Measurements from ENCODE around the gene PIP5KL1.
"Not testable (repeated sequence)": the region's sequence is repeated elsewhere in the genome, so short reads cannot be mapped to it uniquely, and the experiment has no call there.

The PIP5KL1 gene

DNA sequence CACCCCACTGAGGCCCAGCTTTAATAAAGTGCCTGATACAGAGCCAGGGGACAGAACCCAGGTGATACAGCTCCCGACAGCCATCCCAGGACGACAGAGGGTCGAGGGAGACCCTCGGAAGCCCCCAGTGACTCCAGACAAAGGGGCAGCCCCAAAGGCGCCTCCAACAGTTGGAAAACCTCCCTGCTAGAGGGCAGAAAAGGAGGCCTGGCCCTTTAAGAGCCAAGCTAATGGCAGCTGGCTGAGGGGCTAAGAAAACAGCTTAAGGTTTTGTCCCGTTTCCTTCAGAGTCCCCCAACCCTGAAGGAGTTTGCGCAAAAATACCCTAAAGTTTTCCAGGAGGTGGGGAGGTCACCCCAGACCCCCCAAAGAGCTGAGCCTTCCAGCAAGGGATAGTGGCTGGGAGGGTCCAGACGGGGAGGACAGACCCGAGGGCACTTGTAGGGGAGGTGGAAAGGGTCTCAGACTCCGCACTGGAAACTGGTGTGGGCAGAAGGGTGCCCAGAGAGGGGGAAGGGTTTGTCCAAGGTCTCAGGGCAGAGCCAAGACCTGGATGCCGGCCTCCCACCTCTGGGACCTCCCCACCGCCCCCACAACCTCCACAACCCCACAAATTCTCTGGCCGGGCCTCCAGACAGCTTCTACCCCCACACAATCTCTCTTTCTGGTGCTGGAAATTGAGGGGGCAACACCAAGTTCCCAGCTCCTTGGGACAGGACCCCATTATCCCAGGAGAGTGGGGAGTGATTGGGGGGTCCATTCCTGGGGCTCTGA is 44.9 kb downstream of the PIP5KL1 start:
- DNase-seq, result no peak

DNA sequence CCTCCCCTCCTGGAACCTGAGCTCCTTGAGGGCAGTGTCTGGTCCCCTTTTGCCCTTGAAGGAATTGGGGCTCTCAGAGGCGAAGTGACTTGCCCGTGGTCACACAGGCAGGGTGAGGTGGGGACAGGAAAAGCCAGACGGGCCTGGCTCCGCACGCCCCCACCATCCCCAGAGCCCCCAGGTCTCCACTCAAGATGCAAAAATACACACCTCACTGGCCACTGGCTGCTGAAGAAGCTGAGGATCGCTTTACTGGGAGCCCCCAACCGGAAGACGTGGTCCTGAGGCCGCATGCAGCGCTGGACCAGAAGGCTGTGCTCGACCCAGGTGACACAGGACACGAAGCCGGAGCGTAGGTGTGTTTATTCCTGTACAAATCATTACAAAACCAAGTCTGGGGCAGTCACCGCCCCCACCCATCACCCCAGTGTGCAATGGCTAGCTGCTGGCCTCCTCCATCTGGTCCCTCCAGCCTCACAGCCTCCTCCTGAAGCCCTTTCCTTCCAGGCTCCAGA is 45.5 kb downstream of the PIP5KL1 start:
- no peak for DNase-seq

DNA sequence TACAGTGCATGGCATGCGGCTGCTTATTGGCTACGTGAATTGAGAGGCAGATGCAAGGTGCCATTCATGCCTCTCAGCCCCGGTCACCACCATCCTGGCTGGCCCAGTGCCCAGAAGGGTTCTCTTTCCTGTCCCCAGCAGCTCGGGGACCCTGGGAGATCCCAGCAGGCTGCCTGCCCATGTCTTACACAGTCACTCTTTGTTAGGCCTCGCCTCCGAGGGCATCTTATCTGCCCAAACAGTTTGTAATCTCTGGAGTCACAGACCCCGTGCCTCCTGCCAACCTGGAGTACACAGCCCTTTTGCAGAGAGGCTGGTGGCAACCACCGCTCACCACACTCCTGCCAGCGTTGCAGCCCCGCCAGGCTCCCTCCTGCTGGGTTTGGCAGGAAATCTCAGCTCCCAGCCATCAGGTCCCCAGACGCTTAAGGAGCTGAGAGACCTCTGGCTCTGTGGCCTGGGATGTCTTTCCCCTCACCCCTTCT is 46.1 kb downstream of the PIP5KL1 start:
- no peak for DNase-seq

DNA sequence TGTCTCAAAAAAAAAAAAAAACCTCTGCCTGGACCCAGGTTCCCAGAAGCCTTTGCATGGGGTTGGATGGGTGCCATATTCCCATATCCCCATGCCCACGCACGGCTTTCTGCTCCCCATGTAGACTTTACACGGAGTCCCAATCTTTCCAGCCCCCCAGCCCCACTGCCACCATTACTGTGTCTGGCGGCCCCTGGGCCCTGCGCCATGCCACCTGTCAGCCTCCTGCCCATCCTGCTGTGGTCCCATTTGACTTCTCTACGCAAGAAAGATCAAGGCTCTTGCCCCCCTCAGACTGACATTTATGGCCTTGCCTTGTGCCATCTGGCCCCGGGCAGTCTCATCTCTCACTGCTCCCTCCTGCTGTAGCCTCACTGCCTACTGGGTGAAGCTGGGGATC is 46.6 kb downstream of the PIP5KL1 start:
- DNase-seq, result no peak

DNA sequence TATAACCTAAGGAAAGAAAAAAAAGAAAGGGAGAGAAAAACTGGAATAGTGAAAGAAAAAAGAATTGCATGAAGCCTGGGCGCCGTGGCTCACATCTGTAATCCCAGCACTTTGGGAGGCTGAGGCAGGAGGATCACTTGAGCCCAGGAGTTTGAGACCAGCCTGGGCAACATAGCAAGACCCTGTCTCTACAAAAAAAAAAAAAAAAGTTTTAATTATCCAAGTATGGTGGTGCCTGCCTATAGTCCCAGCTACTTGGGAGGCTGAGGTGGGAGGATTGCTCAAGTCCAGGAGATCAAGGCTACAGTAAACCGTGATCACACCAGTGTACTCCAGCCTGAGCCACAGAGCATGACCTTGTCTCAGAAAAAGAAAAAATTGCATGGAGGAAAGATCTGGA is 48.9 kb downstream of the PIP5KL1 start:
- not testable (repeated sequence) for DNase-seq

DNA sequence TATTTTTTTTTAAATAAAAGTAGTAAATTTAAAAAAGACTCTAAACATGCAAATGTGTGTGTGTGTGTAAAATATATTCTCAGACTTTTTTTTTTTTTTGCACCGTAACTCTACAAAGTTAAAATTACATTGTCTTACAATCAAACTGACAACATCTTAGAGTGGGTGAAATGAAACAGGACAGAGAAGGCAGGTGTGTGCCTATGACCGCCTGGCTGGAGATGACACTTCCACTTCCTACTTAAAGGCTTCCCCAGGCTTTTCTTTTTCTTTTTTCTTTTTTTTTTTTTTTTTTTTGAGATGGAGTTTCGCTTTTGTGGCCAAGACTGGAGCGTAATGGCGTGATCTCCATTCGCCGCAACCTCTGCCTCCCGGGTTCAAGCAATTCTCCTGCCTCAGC is 50.4 kb downstream of the PIP5KL1 start:
- DNase-seq, result peak; percentile 24

DNA sequence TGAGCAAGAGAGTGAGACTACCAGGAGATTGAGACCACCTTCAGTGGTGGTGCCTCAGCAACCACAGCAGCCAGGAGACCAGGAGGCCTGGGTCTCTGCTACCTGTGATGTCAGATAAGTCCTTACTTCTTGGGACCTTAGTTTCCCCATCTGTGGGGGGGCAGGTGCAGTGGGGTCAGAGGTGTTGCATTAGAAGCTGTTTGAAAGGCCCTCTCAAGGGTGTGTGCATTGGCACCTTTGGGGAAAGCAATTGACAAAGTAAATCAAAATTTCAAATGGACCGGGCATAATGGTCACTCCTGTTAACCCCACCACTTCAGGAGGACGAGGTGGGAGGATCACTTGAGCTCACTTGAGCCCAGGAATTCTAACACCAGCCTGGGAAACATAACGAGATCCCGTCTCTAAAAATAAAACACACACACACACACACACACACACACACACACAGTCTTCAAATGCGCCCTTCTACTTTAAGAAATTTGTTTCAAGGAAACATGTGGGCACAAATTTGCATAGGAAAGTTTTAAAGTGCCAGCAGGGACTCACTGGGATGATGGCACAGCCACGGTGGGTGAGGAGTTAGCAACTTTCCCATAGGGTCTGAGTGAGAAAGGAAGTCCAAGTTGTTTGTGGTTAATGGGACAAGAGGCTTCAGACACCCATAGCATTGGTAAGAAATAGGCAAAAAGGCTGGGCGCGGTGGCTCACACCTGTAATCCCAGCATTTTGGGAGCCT is 51.8 kb downstream of the PIP5KL1 start:
- DNase-seq, result peak; percentile 6

DNA sequence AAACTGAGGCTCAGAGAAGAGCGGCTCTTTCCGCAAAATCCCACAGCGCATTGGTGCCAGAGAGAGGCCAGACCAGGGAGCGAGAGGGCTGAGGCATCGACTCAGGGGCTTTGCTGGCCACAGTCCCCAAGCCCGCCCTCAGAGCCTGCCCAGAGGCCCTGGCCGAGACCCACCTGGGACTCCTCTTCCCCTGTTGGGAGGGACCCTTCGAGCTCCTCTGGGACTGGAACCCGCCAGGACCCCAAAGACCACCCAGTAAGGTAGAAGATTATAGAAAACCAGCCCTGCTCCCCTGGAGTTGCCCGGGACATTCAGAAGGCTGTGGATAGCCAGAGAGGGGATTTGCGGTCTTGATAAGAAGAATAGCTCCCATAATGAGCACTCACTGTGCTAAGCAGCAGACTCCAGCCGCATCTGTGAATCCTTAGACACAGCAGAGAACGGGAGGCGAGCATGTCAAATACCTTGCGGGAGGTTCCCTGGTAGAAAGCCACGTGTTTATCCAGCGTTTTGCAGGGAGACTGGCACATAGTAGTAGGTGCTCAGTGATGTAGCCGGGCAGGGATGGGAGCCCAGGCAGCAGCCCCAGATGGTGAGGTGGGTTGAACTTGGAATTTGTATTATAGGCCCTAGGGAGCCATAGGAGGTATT is 52.5 kb downstream of the PIP5KL1 start:
- no peak for DNase-seq

DNA sequence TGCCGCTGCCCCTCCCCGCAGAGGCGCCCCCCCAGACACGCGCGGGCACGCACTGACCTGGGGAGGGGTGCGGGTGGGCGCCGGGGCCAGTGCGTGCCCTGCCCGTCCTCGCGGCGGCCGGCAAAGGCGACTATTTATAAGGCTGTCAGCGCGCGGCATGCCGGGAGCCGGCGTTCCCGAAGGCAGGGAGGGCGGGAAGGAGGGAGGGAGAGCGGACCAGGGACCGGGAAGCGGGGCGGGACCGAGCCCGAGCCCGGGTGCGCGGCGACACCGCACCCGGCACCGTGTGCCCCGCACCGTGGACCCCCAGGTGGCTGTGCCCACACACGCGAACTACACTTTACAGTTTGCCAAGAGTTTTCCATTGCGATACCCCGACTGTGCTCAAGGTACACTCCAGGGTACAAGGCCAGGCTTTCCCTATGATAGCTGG is 53.0 kb downstream of the PIP5KL1 start, which contains the start of gene AK1:
AK1 (minus strand) TSS at position 110 of the 433 bp plus-strand sequence. CDS start 3,058 bp downstream, outside the sequence.
- DNase-seq, result no peak

DNA sequence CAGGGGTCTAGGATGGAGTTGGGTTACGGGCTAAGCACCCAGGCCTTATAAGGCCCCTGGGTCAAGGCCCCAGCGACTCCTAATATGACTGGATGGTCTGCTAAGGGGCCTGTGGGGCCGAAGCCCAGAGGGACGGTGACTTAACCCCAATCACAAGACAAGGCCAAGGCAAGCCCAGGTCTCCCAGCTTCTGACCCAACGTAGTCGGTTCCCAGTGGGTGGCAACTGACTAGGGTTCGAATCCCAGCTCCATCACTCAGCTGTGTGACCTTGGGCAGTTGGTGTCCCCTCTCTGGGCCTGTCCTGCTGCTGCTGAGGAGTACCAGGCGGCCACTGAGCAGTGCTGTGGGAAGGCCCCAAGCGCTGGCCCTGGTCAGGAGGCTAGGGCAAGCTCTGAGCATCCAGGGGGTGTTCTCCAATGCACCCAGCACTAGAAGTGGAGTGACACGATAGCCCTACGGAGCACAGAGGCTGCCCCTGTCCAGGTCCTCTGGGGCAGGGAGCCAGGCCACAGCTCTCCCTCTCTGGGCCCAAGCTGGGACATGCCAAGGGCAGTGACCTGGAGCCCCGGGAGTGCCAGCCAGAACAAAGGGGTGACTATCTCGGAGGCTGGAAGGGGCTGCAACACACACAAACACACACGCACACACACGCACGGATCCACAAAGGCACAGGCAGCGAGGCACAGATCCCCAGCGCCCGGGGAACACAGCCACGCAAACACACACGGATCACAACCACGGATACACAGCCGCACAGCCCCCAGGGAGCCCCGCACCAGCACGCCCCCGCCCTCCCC is 53.6 kb downstream of the PIP5KL1 start:
- DNase-seq, result no peak

DNA sequence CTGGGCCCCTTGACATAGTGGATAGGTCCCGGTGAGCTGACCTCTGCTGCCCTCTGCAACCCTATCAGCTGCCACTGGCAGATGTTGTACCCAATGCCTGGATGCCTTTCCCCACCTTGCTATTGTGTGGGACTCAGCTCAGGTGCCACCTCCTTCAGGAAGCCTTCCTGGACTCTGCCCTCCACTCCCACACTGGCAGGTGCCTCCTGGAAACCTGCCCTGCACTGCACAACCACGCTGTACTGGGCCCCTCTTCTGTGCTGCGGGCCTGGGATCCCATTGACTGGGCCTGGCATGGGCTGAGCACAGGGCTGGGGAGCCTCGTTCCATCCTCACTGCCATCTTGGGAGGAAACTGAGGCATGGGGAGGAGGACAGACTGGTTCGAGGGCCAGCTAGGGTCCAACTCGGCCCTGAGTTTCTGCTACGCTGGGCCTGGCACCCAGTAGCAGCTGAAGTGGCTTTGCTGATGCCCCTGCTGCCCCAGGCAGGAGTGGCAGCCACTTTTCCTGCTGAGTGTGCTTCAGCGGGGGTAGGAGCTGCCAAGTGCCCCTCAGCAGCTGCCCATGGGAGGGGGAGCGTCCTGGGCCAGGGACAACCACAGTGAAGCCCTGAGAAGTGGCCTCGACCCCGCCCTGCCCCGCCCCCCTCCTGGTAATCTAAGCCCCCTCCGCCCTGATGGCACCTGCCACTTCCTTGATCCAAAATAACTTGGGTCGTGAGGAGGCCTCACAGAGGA is 54.4 kb downstream of the PIP5KL1 start:
- no peak for DNase-seq

DNA sequence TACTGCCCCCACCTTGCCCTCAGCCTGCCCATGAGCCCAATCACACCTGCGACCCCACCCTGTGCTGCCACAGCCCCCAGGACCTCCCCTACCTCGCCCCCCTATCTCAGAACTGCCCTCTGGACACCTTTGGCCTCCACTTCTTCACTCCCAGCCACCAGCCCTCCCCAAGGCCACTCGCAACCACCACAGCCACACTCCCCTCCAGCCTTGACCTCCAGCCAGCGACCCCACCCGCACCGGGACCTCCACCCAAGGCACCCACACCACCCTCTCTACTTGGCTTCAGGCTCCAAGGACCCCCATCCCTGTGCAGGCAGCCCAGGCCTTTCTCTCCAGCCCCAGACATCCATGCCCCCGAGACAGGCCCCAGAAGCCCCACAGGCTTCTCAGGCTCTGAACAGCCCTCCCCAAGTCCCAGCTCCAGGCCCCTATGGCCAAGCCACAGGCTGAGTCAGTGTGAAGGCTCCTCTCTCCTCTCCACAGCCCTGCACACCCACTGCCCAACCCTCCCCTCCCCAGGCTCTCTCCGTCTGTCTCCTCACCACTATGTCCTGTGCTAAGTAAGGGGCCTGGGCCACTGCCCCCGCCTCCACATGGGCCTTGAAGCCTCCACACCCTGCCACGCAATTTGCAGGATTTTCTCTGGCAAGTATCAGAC is 55.1 kb downstream of the PIP5KL1 start:
- DNase-seq, result no peak

DNA sequence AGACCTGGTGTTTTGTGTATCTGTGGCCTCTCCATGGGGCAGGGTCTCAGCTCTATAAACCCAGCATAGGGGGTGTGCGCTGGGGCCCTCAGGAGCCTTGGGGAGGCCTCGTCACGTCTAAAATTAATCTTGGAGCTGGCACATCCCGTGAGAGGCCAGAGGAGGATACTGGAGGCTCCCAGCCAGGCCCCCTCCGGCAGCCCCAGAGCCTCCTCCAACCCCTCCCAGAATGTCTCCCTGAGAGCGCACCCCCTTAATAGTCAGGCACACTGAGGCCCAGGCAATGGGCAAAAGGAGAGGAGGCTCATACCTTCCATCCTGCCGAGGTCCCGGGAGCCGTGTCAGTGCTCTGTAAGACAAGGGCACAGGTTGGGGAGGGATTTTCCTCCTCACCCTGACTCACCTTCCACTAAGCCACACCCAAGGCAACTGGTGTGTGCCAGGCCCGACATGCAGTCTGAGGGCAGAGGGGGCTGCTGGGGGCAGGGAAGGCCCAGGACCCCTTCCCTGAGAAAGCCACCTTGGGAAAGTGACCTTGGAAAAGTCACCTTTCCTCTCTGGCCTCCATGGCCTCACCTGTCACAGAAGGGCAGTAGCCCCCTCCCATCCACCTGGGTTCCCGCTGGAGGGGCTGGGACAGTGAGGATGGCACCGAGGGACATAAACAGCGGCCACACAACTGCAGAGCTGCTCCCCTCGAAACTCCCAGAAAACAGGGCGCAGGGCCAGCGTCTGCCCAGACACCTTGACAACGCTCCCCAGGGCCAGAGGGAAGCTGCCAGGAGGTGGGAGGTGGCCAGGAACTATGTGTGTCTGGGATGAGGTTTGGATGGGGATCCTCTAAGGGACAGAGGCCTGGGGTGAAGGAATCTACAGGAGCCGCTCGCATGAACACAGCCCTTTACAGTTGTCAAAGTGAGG is 56.0 kb downstream of the PIP5KL1 start:
- no peak for DNase-seq

DNA sequence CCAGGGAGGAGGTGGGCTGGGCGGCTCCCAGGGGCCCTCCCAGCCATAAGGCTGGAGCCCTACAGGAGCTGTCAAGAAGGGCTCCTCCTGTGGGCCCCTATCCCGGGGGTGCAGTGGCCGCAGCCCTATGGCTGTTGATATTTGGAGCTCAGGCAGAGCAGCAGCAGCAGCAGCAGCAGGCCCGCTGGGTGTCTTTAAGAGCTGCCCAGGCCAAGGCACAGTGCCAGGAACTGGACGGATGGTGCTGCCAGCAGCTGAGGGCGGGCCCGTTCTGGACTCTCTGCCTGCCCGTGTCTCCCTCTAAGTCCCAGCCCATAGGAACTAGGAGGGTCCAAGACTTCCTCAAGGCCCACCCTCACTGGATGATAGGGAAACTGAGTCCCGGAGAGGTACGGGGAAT is 56.7 kb downstream of the PIP5KL1 start:
- no peak for DNase-seq

DNA sequence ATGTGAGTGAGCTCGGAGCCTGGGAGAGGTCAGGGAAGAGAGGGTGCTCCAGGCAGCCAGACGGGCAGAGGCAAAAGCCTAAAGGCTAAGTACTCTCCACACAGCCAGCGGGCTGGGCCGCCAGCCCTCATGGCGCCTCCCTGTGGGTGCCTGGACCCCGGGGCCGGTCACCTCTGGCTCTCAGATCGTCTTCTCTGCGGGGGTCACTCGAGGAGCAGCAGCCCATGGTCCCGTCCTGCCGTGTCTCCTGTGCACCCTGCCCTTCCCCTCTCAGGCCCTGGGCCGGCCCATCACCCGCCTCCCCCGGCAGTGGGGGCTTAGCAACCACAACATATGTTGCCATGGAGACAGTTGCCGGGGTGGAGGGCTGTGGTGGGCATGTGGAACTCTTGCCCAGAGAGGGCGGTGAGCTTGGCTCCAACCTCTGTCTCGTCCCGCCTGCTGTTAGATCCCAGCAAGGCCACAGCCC is 57.3 kb downstream of the PIP5KL1 start:
- DNase-seq, result no peak

DNA sequence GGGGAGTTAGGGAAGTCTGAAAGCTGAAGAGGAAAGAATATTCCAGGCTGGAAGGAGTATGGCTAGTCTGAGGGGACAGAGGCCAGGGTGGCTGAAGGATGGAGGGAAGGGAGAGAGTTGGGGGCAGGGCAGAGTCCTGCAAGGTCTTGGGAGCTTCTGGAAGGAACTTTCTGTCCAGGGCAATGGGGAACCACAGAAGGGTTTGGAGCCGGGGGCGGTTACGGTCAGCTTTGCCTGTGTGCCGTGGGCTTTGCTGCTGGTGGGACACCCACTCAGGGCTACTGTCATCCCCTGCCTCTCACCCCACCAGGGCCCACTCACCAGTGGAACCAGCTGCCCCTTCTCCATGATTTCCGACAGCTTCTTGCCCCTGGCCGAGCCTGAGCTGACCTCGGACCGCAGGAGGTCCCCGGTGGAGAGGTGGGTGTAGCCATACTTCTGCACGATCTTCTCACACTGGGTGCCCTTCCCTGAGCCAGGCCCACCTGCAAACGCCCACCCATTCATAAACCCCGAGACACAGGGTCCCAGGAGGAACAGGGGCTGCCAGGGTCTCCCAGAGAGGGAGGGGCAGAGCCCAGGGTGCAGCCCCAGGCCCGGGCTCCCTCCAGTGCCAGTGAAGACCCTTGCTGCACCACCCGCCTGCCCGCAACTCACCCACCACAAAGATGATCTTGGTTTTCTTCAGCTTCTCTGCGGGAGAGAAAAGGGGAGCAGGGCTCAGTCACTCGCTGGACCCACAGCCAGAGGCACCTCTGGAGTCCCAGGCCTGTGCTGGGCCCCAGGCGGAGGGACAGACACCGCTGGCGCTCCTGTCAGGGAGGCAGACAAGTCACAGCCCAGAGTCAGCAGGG is 58.0 kb downstream of the PIP5KL1 start:
- no peak for DNase-seq

DNA sequence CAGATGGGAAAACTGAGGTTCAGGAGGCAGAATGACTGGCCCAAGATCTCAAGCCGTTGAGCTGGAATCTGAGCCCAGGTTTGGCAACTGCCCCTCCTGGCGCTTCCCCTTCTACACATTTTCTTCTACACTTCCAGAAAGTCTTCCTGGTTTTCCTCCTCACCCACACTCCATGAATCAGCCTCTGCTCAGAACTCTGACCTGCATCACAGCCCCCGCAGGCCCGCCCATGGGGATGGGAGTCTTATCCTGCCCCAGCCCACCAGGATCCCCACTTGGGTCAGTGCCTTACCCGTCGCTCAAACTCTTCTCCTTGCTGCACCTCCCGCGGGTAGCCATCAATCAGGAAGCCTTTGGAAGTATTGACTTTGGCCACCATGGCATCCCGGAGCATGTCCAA is 59.0 kb downstream of the PIP5KL1 start:
- no peak for DNase-seq

DNA sequence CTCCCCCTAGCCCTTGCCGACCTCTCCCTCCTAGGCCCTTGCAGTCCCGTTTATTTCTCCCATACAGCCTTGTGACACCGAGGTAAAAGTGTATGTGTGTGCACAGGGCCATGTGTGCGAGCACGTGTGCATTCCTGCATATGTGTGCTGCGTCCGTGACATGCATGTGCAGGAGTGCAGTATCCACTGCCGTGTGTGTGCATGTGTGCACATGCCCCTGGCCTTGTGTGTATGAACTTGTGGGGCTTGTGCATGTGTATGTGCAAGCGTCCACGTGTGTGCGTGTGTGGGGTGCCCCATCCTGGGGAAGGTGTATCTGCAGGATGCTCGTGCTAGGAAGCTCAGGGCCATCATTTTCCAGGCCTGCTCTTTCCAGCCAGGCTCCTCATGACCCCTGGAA is 59.7 kb downstream of the PIP5KL1 start:
- no peak for DNase-seq

Measured in MV-4-11 (cell line).